NCI-H748 (cell line): Measurements from ENCODE around the gene TMEM215.
"Not testable (repeated sequence)": the region's sequence is repeated elsewhere in the genome, so short reads cannot be mapped to it uniquely, and the experiment has no call there.

ENCODE experiments used
- DNase-seq: peaks from one replicate; lab custom pipeline; 2025; ENCODE audit not compliant: unreplicated experiment; lab: John Stamatoyannopoulos, UW

The TMEM215 gene

DNA sequence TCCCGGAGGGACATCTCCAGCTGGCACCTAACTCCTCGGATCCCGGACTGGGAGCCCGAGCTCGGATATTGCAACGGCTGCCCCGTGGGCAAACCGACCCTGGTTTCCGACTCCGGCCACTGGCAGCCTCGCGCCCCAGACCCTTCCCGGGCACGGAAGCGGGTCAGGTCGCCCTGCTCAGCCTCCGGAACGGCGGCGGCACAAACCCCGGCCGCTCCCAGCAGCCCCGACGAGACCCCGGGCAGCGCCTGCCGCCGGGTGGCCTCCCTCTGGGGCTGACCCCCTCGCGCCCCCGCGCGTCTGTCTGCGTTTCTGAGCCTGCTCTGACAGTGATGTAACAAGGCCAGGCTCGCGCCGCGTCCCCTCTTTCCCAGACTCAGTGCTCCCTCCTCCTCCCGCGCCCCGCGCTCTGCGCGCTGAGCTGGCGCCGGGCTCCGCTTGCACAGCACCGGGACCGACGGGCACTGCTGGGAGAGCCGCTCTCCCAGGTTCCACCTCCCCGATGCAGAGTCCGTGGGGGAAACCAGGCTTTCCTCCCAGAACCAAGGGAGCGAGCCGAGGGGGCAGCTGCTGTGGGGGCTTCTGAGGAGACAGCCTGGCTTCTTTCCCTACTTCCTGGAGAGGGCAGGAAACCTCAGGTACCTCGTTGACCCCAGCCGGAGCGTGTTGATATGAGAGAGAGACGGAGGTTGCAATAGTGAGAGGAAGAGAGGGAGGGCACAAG, at the start of gene TMEM215:
TSS of gene TMEM215 (plus strand) at position 373 of the 724 bp plus-strand sequence. CDS start 644 bp downstream, outside the sequence.
- peak; percentile 62 for DNase-seq

DNA sequence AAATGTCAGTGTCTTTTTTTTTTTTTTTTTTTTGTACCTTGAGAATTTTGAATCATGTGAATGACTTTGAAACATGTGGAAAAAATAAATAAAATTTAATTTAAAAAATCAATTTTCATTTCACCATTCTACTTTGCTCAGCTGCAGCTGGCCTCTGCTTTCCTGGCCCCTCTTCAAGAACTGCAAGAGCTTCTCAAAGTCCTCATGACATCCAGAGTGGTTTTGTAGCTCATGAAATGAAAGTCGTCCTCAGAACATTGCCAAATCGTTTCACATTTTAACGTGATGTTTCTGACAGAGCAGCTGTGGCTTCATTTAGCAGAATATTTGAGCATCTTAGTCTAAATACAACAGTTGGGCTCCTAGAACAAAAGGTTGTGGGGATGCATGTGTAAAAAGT, 47.9 kb upstream of the TMEM215 start:
- DNase-seq = no peak

GRCh38 chr9:32737378-32737777, 46.0 kb upstream of the TMEM215 start:
- no peak for DNase-seq

GRCh38 chr9:32738501-32739172, 44.7 kb upstream of the TMEM215 start:
- no peak for DNase-seq

DNA sequence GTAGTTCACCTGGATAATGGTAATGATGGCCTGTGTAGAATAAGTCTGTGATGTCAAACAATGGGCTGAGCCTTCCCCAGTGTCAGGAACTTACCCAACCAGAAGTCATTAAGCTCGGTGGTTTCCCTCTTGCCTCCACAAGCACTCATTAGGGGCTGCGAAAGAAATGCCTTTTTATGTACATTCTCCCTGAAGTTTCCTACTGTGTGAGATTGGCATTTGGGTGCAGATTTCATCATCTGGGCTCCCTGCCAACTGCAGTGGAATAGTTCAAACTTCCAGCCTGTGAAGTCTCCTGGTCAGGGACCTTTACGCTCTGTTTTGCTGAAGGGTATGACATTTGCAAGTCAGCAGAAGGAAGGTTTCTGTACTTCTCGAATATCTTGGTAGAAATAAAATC, 41.6 kb upstream of the TMEM215 start:
- DNase-seq = no peak

DNA sequence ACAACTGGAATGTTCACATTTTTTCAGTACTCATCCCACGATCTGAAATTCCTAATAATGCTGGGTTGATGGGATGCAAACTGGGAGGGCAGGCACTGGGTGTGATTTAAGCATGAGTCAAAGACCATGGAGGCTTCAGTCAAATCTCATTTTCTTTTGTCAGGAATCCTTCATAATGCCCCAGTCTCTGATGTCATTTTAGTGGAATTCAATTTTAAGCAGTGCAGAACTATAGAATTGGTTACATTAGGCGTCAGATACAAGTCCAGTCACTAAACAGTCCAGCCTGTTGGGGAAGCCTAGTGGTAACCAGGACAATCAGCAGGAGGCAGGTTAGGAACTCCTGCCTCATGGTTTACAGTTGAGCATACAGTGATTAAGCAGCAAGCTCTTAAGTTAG, 41.0 kb upstream of the TMEM215 start:
- DNase-seq = no peak

DNA sequence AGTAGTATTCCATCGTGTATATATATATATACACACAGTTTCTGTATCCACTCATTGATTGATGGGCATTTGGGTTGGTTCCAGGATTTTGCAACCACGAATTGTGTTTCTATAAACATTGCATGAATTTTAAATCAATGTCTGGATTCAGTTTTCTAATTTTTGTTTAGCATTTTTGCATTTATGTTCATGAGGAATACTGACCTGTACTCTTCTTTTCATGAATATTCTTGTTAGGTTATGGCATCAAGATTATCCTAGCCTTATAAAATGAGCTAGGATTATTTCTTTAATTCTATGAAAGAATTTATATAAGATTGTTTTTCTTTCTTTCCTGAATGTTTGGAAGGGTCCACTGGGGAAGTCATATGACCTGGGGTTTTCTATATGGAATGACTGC, 35.3 kb upstream of the TMEM215 start:
- DNase-seq = no peak

DNA sequence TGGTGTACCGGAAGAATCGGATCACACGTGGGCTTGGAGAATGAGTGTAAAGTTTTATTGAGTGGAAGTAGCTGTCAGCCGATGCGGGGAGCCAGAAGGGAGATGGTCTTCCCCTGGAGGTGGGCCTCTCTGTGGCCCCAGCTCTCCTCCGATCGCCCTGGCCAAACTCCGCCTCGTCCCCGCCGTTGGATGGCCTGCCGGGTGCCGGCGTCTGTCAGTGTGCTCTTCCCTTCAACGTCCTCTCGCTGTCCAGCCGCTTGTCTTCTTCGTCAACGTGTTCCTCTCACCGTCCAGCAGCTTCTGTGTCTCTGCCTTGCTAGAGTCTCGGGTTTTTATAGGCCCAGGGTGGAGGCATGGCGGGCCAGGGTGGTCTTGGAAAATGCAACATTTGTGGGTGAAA, 27.6 kb upstream of the TMEM215 start:
- DNase-seq = no peak

GRCh38 chr9:32764139-32764538, 19.2 kb upstream of the TMEM215 start:
- DNase-seq = no peak

- DNase-seq = no peak
Measured at GRCh38 chr9:32775283-32775682, 8.1 kb upstream of the TMEM215 start.

GRCh38 chr9:32776201-32776600, 7.1 kb upstream of the TMEM215 start:
- DNase-seq = no peak

DNA sequence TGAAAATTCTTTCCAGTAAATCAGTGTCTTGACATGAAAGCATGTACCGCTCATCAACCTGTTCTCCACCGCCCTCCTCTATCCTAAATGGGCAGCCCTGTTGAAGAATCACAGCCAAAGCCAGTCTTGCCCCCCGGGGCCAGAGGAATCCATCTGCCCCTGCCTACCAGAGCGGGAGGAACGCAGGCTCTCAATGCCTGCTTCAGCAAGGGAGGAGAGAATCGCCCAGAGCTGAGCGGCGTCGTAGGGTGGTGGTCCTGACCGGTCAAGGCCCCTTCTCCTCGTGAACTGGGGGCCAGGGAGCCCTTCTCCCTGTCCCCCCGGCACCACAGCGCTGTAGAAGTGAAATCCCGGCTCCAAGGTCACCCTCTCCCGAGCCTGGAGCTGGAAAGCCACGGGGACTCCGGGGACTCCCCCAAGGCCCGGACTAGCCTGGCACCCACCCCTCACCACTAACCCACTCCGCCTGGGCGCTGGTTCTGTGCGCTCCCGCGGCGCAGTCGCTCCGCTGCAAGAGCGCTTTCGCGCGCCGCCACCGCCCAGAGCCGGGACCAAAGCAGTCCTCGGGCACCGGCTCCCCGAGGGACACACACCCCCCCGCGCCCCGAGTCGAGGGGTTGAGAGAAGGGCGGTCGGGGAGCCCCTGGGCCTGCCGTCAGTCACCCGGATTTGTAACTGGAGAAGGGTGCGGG, 718 bp upstream of the TMEM215 start:
- DNase-seq = no peak

- no peak for DNase-seq
Measured at GRCh38 chr9:32787816-32788215, 4.5 kb downstream of the TMEM215 start.

GRCh38 chr9:32796015-32796414, 12.7 kb downstream of the TMEM215 start:
- DNase-seq = not testable (repeated sequence)

DNA sequence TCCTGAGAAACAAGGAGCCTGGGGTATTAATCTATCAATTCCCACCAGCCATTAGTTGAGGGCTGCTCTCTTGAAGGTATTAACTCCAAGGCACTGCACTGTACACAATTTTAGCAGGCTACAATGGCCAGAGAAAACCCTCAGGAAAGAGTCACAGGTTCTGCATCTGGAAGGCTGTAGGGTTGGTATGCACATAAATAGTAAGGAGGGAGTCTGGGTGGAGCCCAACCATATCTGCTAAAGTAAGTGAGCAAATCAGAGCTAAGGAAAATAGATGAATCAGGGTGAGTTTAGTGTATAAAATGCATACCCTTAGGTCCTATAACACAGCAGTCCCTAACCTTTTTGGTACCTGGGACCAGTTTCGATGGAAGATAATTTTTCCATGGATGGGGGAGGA, 18.2 kb downstream of the TMEM215 start:
- DNase-seq = no peak

GRCh38 chr9:32807217-32807616, 23.9 kb downstream of the TMEM215 start:
- DNase-seq = no peak

DNA sequence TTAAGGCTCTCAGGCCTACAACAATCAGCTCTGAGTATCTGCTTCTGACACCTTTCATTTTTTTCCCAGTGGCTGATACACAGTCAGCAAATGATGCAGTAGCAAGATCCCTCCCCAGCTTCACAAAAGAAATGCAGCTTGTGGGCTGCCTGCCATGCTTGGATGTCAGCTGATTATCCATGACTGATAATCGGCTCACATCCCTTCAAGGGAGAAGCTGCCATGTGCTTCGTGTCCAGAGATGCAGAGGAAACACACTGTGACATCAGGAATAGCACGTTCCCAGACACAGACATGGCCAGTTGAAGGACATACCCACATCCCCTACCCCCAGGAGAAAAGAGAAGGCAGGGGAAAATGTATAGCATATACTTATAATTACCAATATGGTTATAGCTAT, 27.9 kb downstream of the TMEM215 start:
- DNase-seq = no peak

DNA sequence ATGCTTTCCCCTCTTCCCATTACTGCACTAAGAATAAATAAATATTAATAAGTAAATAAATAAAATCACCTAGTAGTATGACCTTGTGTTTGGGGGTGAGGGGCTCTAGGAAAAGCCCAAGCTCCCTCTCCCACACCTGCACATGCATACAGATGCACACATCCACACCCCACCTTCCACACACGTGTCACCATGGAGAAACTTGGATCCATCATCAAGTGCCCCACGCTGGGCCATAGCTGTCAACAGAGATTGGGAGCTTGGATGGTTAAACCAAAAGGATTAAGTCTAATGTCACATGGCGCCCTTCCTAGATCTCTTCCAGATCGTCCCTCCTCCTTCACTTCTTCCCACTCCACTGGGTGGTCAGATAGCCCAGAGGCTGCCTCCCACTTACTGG, 37.0 kb downstream of the TMEM215 start:
- no peak for DNase-seq

DNA sequence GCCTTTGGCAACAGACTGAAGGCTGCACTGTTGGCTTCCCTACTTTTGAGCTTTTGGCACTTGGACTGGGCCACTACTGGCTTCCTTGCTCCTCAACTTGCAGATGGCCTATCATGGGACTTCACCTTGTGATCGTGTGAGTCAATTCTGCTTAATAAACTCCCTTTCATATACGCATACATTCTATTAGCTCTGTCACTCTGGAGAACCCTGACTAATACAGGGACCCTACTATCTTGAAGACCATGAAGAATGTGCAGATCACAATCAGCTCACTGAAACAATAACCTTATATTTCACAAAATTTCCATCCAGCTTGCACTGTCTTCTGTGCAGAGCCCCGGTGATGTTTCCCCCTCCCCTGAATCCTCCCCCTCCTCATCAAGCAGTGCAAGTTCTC, 39.8 kb downstream of the TMEM215 start:
- DNase-seq = no peak

GRCh38 chr9:32823551-32823950, 40.2 kb downstream of the TMEM215 start:
- DNase-seq = no peak

DNA sequence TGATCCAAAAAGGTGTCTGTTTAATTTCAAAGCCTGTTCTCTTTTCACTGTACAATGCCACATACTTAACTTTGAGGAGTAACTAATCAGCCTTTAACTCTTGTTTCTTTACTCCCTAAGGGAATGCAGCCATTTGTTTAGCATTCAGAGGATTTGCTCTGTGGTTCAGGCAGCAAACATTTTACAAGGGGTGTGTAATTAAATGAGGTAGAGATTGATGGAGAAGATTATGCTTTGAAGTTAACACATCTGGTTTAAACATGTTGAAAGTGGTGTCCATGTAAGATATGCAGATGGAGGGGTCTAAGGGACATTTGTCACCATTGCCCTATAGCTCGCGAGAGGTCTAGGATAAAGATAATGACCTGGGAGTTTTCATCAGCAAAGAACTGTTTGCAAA, 41.9 kb downstream of the TMEM215 start:
- no peak for DNase-seq

- DNase-seq = no peak
Measured at GRCh38 chr9:32828861-32829260, 45.5 kb downstream of the TMEM215 start.
